Stimulated activated naive CD8-positive, alpha-beta T cell treated with anti-CD3 and anti-CD28 coated beads, Interleukin-15, amount 100 ng/mL, for 72 hours (primary cell): ENCODE results near the gene RSPO3.
A peak's percentile ranks its signal among the peaks of the same experiment; 100 is the strongest.

ENCODE experiments used
- ATAC-seq: fragments of 150-1000 bp; cut with Tn5 transposase; 2 replicates; pipeline ENCODE4 v1.10.0; 2021; ENCODE audit warnings: mild to moderate bottlenecking, moderate library complexity
- DNase-seq, 2 donors: peaks; one replicate each; pipeline ENCODE4 v3.0.0; 2021 to 2022
- H3K27ac Mint-ChIP-seq, 2 donors: one replicate each; pipeline ENCODE4 v1.8.0; 2022; ENCODE audit warnings: mild to moderate bottlenecking in 2 of 2, mixed read lengths in 2 of 2, moderate library complexity in 2 of 2
- H3K27me3 Mint-ChIP-seq: one replicate; pipeline ENCODE4 v1.8.0; 2022; ENCODE audit warnings: mixed read lengths
- H3K4me1 Mint-ChIP-seq: one replicate; pipeline ENCODE4 v1.8.0; 2022; ENCODE audit warnings: mild to moderate bottlenecking, mixed read lengths
- H3K4me3 Mint-ChIP-seq, 2 donors: one replicate each; pipeline ENCODE4 v1.8.0; 2022; ENCODE audit warnings: mild to moderate bottlenecking in 2 of 2, mixed read lengths in 2 of 2, moderate library complexity in 1 of 2
- H3K9me3 Mint-ChIP-seq, 2 donors: one replicate each; pipeline ENCODE4 v1.8.0; 2022; ENCODE audit warnings: mixed read lengths in 2 of 2

RSPO3 gene

DNA sequence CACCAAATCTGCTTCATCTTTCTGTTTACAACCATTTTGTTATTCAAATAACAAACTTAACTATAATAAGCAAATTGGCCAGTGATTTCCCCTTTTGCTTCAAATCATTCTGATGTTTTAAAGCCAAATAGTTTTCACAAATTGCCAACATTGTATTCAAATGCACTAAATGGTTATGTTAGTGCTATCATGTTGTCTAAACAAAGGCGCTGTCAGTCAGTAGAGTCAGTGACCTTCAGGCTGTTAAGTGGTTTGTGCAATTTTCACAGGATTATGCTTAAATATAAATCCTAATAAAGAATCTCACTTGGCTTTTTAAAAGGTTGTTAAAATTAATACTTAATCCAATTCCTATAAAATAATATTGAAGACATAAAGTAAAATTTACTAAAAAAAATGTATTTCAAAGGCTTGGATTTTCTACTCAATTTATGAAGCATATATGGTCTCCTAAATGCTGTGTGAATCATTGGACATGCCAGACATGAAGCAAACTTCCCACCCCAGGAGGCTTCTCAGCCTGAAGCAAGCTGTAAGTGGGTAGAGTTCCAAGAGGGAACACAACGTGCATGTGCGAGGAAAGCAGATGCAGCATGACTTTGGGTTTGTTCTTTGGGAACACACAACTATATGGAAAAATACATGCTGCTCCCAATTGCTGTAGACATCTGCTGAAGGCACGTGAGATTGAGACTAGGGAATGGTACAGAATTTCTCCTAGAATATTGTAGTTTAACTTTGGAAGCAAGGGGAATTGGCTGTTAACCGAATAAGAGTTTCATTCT, 54.9 kb downstream of the RSPO3 start:
- DNase-seq (no peak), ATAC-seq (no peak)
- Mint-ChIP-seq H3K9me3 (no peaks in the 10 kb centered on the region), H3K27me3 (peaks cover 7% of the 10 kb centered on the region), H3K4me1 (no peaks in the 10 kb centered on the region), H3K4me3 (no peak overlapping the region), H3K27ac (no peak overlapping the region)

DNA sequence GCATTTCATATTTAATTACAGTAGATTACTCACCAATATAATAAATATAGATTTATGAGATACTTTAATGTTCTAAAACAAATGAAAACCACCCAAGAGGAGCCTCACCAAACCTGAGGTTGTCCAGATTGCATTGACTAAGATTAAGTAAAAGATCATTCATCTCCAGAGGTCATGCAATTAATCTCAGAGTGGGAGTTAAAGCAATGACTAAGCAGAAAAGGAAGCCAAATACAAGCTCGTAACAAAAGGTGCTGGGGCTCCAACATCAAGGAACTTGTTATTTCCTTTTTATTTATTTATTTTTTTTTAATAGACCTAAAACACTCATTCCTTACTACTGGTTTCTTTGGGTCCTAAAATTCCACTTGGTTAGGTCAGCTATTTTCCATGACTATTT, 57.7 kb downstream of the RSPO3 start:
- ATAC-seq, result no peak
- Mint-ChIP-seq H3K4me3 (no peak overlapping the region), H3K27ac (no peak overlapping the region), H3K4me1 (no peaks in the 10 kb centered on the region), H3K27me3 (peaks cover 10% of the 10 kb centered on the region), H3K9me3 (no peaks in the 10 kb centered on the region)
- no peak for DNase-seq

DNA sequence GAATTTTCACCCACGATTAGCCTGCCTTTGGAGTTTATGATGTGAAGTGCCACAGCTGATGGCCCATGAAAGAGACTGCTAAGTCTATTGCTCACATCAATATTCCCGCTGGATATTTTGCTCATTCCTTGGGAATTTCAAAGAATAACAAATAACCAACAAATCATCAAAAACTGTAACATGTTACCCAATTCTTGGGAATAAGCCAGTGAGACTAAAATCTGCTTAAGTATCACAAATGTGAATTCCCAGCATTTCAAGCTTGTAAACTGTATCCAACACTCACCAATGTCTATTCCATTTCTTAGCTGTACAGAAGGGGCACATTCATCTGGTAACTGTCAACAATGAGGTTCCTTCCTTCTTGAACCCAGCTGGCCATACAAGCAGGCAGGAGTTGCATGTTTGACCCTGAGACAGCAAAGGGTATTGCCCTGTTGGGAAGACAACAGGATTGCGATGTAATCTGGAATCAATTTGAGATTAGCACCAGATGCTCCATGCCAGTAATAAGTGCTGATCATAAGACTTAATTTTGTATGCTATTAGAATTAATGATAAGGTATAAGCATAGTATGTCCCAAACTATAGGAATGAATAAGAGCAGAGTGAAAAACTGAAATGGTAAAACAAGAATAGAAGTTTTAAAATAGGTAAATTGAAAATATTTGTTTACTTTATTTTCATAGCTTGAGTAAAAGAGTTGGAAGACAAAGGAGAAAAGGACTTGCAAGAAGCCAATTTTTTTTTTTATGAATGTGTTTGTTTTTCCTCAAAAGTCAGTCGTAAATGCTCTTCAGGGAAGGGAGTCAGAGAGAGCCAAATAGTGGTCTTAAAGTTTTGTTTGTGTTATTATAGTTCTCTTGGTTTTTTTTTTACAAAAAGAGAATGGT, 58.8 kb downstream of the RSPO3 start:
- H3K27me3 Mint-ChIP-seq, result peaks cover 10% of the 10 kb centered on the region
- ATAC-seq (no peak), DNase-seq (no peak)
- H3K9me3 Mint-ChIP-seq, result no peaks in the 10 kb centered on the region
- H3K27ac Mint-ChIP-seq, result no peak overlapping the region
- H3K4me3 Mint-ChIP-seq, result no peak overlapping the region
- no peaks in the 10 kb centered on the region for H3K4me1 Mint-ChIP-seq

DNA sequence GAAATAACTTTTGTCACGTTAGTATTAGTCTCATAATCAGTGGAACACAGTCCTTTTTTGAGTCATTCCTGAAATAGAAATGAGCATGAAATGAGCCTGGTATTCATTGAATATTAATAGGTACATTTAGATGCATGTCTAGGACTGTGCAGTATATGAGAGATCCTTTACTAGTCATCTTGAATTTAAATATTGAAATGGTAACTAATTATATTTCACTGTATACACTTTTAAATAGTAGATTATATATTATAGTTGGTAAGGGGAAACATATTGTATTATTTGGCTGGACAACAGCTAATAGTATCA, 59.4 kb downstream of the RSPO3 start:
- no peak overlapping the region for H3K27ac Mint-ChIP-seq
- H3K9me3 Mint-ChIP-seq, result no peaks in the 10 kb centered on the region
- no peak overlapping the region for H3K4me3 Mint-ChIP-seq
- no peaks in the 10 kb centered on the region for H3K4me1 Mint-ChIP-seq
- DNase-seq (no peak), ATAC-seq (no peak)
- H3K27me3 Mint-ChIP-seq, result peaks cover 15% of the 10 kb centered on the region

DNA sequence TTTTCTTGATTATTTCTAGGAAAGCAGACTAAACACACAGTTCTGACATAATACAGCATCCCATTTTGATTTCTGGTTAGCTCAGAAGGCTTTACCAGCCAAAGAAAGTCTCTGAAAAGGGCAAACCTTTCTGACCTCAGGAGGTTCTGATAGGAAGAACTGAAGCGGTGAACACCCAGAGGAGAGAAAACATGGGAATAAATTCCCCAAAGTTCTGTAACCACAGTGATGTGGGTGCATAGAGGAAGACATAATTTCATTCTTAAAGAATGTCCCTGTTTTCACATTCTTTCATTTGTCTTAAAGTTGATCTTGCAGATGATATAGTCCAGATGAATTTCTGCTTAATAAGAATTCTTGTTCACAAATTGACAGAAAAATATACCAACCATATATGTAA, 60.3 kb downstream of the RSPO3 start:
- peaks cover 24% of the 10 kb centered on the region for H3K27me3 Mint-ChIP-seq
- H3K9me3 Mint-ChIP-seq, result no peaks in the 10 kb centered on the region
- no peak for DNase-seq
- no peak overlapping the region for H3K4me3 Mint-ChIP-seq
- H3K27ac Mint-ChIP-seq, result no peak overlapping the region
- H3K4me1 Mint-ChIP-seq, result no peaks in the 10 kb centered on the region
- ATAC-seq, result no peak

DNA sequence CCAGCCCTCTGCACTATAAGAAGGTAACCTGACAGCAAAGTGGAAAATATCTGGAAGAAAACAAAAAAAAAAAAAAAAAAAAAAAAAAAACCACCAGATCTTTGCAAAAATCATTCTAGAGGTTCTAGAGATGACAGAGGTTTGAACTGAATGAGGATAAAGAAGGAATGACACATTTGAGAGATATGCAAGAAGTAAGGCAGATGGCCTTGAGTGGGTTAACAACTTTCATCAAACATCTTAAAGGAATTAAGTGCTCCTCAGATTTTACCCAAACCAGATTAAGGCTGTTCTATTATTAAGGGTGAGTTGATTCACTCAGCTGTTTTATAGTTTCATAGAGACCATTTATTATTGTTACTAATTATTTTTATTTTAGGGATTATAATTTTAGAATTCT, 62.0 kb downstream of the RSPO3 start:
- no peaks in the 10 kb centered on the region for H3K4me1 Mint-ChIP-seq
- ATAC-seq (no peak), DNase-seq (no peak)
- peaks cover 26% of the 10 kb centered on the region for H3K27me3 Mint-ChIP-seq
- no peak overlapping the region for H3K4me3 Mint-ChIP-seq
- no peak overlapping the region for H3K27ac Mint-ChIP-seq
- H3K9me3 Mint-ChIP-seq, result no peaks in the 10 kb centered on the region

DNA sequence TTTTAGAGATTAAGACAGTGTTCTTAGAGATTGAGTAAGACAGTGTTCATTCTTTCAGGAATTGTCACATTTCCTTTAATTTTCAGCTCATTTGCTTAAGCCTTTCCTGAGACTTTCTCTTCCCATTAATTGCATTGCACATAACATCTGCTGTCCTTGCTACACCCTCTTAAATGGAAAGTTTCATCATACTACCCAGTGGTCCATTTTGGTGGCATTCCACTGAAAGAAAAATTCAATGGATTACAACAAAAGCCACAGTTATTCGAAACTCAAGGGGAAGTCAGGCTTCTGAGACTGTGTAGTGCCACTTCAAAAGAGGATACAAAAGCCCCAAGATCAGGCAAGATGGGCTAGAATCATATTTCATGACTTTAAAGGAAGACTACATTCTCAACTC, 64.0 kb downstream of the RSPO3 start:
- H3K27me3 Mint-ChIP-seq, result peaks cover 26% of the 10 kb centered on the region
- H3K4me1 Mint-ChIP-seq, result no peaks in the 10 kb centered on the region
- no peak overlapping the region for H3K27ac Mint-ChIP-seq
- ATAC-seq (no peak), DNase-seq (no peak)
- H3K4me3 Mint-ChIP-seq, result no peak overlapping the region
- H3K9me3 Mint-ChIP-seq, result no peaks in the 10 kb centered on the region

DNA sequence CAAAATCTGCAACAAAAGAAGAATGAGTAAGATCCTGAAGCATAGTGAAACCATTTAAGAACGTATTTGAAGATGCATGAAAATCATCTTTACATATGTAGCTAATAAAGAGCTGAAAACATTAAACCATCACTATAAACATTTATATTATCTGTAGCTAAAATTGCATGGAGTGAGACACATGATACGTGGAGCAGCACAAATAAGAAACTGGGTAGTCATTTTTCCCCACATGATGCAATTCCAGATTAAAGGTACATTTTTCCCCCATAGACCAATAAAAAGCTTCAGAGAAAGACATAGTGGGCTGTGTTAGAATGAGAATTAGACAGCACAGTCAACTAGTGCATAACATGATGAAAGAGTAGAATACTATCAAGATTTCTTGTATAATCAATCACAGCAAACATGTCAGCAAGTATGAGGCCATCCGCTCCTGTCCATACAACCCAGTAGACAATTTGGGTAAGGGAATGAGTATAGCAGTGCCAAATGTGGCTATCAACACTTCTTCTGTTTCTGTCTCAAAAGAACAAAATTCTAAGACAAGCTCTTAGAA, 67.0 kb downstream of the RSPO3 start:
- no peaks in the 10 kb centered on the region for H3K4me1 Mint-ChIP-seq
- H3K9me3 Mint-ChIP-seq, result no peaks in the 10 kb centered on the region
- DNase-seq (no peak), ATAC-seq (no peak)
- H3K27ac Mint-ChIP-seq, result no peak overlapping the region
- peaks cover 16% of the 10 kb centered on the region for H3K27me3 Mint-ChIP-seq
- H3K4me3 Mint-ChIP-seq, result no peak overlapping the region

DNA sequence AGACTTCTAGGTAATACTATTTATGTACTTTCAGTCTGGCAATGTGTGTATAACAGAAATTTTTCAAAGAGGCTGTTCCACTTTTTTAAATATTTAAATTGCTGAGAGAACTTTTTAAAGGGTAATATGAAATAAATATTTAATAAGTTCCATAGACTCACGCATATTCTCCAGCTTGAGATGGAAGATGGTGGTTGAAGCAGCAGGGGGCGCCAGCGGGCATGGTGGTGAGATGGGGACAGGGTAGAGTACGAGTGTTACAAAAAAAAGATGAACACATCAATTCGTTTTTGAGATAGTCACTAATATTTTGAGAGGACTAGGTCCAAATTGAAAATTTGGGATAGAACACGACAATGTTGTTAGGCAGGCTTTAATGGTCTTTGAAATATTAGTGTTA, 68.4 kb downstream of the RSPO3 start:
- H3K4me1 Mint-ChIP-seq, result no peaks in the 10 kb centered on the region
- H3K27ac Mint-ChIP-seq, result no peak overlapping the region
- ATAC-seq, result peak; percentile 70
- H3K27me3 Mint-ChIP-seq, result peaks cover 16% of the 10 kb centered on the region
- no peak overlapping the region for H3K4me3 Mint-ChIP-seq
- no peaks in the 10 kb centered on the region for H3K9me3 Mint-ChIP-seq
- DNase-seq, result peak; percentile 46 to 62

DNA sequence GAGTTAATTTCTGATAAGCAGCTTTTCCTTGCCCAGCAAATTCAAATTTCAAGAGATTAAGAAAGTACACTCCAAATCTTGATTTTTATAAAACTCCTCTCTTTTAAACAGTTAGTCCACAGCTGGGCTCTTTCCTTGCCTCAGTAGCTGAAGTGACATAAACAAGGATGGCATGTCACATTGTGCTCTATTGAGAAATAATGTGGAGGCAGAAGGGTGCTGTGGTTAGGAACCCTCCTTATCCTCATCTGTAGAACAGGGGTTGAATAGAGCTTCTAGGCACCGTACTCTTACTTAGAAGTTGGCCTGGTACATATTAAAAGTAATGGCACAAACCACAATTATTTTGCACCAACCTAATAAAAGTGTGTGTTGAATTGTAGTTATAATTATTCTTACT, 70.3 kb downstream of the RSPO3 start:
- ATAC-seq (no peak), DNase-seq (no peak)
- peak overlapping the region in 1 of 2 donors; percentile 47 for H3K27ac Mint-ChIP-seq
- H3K4me3 Mint-ChIP-seq, result no peak overlapping the region
- H3K27me3 Mint-ChIP-seq, result peaks cover 2% of the 10 kb centered on the region
- no peaks in the 10 kb centered on the region for H3K9me3 Mint-ChIP-seq
- H3K4me1 Mint-ChIP-seq, result no peaks in the 10 kb centered on the region

DNA sequence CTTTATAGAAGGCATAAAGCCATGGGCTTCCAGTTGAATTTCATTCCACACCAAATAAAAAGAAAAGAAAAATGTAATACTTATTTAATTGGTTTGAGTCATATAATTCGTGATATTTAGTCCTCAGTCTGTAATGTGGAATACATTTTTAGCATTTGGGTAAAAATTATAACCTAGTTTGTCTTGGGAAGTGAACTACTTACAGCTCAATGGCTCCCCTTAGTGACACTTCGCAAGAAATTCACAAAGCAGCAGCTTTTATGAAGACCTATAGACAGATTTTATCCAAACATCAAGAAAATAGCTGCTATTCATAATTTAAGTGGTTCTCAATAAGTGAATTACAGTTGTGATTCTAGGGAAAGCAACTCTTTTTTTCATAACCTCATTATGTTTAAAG, 72.1 kb downstream of the RSPO3 start:
- DNase-seq (no peak), ATAC-seq (no peak)
- no peaks in the 10 kb centered on the region for H3K27me3 Mint-ChIP-seq
- H3K4me1 Mint-ChIP-seq, result no peaks in the 10 kb centered on the region
- no peak overlapping the region for H3K4me3 Mint-ChIP-seq
- H3K27ac Mint-ChIP-seq, result no peak overlapping the region
- no peaks in the 10 kb centered on the region for H3K9me3 Mint-ChIP-seq

DNA sequence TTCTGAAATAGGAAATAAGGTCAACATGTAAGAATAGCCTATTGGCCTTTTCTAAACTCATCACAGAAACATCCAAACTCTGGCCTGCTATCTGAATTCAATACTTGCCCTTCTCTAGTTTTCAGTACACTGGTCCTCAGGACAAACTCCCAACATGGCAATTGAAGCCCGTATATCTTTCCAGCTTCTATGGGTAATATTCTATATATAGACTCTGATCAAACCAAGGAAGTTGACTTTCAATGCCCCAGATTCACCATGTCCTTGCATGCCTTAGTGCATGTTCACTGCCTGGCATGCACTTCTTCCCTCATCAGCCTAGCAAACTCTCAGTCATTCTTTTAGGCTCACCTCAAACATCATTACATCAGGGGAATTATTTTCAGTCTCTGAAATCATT, 73.2 kb downstream of the RSPO3 start:
- no peak for DNase-seq
- Mint-ChIP-seq H3K4me1 (no peaks in the 10 kb centered on the region), H3K4me3 (no peak overlapping the region), H3K9me3 (no peaks in the 10 kb centered on the region), H3K27ac (peak overlapping the region; percentile 42 to 45), H3K27me3 (no peaks in the 10 kb centered on the region)
- ATAC-seq, result no peak

DNA sequence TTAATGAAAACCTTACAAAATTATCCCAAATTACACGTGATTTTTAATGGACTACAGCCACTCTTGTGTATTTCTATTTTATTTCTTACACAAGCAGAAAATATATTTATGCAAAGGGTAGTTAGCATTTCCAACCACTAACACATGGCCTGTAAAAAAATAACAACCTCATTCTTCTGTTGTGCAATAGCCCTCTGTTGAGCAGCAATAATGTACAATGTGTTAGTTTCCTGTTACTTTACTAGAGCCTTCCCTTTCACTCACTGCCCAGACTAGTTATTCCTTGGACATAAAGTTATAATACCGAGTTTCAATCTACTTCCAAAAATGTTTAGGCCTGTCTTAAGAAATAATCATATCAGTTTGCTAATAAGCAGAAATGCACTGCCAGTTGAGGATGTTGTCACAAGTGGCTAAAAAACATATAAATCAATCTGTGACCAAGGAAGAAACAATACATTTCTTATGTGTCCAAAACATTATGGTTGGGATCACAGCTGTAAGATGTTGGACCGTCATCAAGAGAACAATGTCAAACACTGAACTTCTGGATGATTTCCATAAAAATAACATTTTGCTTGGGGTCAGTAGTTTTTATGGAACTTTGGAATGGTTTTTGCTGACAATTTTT, 74.6 kb downstream of the RSPO3 start:
- Mint-ChIP-seq H3K9me3 (no peaks in the 10 kb centered on the region), H3K4me3 (no peak overlapping the region), H3K27me3 (no peaks in the 10 kb centered on the region), H3K4me1 (no peaks in the 10 kb centered on the region), H3K27ac (no peak overlapping the region)
- ATAC-seq (no peak), DNase-seq (no peak)

DNA sequence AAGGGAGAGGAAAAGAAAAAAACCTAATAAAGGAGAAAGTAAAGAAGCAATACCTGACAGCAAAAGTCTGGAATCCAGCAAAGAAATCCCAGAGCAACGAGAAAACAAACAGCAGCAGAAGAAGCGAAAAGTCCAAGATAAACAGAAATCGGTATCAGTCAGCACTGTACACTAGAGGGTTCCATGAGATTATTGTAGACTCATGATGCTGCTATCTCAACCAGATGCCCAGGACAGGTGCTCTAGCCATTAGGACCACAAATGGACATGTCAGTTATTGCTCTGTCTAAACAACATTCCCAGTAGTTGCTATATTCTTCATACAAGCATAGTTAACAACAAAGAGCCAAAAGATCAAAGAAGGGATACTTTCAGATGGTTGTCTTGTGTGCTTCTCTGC, 77.4 kb downstream of the RSPO3 start:
- Mint-ChIP-seq H3K27ac (no peak overlapping the region), H3K9me3 (no peaks in the 10 kb centered on the region), H3K4me3 (no peak overlapping the region), H3K27me3 (peaks cover 10% of the 10 kb centered on the region), H3K4me1 (no peaks in the 10 kb centered on the region)
- no peak for ATAC-seq
- DNase-seq, result no peak

DNA sequence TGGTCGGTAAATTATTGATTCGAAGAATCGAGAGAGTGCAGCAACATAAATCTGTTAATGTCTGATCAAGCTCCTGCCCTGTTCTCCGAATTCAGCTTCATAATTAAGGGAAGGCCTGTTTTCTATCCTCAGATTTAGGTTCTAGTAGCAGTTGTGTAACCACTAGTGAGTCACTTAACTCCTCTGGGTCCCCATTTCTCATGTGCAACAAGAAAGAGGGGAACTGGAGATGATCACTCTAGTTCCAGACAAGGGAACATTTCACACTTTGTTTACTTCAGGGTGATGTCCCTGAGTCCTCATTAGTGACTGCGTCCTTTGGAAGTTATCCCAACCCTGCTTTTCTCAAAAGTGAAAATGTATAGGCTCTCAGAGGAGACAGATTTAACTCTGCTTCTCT, 80.1 kb downstream of the RSPO3 start:
- no peak for ATAC-seq
- Mint-ChIP-seq H3K27me3 (peaks cover 10% of the 10 kb centered on the region), H3K4me3 (no peak overlapping the region), H3K9me3 (no peaks in the 10 kb centered on the region), H3K4me1 (no peaks in the 10 kb centered on the region), H3K27ac (no peak overlapping the region)
- DNase-seq, result no peak

DNA sequence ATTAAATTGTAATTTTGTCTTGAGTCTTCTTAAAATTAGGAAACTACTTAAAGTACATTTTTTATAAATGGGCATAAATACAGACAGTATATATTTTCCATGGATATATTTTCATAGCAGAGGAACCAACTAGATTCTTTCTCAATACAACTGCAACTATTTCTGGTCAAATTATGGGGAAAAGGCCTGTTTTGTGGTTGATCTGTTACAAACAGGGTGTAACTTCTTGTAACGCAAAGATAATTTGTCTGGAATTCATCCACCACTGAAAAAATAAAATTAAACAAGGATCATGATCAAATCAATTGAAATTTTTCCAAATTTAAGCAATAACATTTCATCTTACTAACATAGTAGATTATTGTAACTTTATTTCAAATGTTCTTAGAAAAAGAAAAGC, 81.0 kb downstream of the RSPO3 start:
- Mint-ChIP-seq H3K27ac (no peak overlapping the region), H3K4me1 (no peaks in the 10 kb centered on the region), H3K27me3 (peaks cover 10% of the 10 kb centered on the region), H3K9me3 (no peaks in the 10 kb centered on the region), H3K4me3 (no peak overlapping the region)
- no peak for DNase-seq
- ATAC-seq, result no peak
